Activated CD4-positive, alpha-beta T cell treated with anti-CD3 and anti-CD28 coated beads, Interleukin-2, Interleukin-6, amounts not matched to agents 100 ng/mL and 50 ng/mL, durations not matched to agents 16 hours and 8 hours (primary cell): Measurements from ENCODE around the gene ARHGAP6.
A peak's percentile ranks its signal among the peaks of the same experiment; 100 is the strongest.
"Not testable (repeated sequence)": the region's sequence is repeated elsewhere in the genome, so short reads cannot be mapped to it uniquely, and the experiment has no call there.

Experiments
- DNase-seq: peaks from one replicate; pipeline ENCODE4 v3.0.0-alpha.2; 2020

Gene ARHGAP6

DNA sequence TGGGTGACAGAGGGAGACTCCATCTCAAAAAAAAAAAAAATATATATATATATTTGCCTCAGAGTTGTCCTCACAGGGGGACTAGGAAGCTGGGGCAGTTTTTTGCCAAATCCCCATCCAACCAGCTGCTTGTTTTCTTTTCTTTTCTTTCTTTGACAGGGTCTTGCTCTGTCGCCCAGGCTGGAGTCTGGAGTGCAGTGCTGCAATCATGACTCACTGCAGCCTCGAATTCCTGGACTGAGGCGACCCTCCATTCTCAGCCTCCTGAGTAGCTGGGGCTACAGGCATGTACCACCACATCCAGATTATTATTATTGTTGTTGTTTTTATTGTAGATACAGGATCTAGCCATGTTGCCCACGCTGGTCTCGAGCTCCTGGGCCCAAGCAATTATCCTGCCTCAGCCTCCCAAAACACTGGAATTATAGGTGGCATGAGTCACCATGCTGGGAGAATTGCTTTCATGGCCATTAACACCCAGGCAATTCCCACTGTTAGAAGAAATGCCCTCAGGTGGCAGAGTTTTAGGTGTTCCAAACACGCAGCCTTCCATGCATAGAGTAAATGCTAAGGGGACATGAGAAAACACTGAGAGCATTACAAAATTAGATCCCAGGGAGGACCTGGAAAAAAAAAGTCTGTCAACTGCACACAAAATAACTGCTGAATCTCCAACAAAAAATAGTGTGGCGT lies 98.0 kb downstream of the ARHGAP6 start:
- no peak for DNase-seq

DNA sequence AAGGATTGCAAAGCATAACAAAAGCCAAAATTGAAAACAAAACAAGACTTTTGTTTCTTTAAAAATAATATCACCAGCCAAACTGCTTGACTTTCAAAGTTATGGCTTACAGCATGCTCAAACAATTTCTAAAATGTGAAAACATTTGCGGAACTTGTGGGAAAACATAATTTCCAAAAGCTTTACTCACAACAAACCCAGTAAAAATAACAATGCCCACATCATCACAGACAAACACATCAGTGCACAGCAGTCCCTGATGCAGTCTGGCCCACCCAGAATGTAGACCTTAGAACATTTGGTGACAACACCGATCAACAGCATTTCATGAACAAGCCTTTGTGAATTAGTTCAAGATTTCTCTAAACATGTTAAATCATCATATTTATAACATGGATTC lies 98.9 kb downstream of the ARHGAP6 start:
- DNase-seq = no peak

DNA sequence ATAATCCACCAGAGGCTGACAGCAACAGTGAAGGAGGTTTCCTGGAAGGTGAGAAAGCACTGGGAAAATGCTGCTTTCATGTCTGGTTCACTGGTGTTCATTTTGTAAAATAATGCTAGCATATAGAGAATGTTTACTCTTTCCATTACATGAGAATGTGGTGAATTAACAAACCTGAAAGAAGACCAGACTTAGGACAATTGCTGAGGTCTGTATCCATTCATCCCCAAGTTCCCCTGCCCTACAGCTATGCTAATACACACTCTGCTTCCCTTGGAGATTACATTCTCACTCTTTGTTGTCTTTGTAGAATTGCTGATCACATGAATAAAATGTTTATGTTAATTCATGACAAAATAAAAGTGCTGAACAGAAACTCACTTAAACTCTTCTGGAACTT lies 99.5 kb downstream of the ARHGAP6 start:
- DNase-seq = no peak

DNA sequence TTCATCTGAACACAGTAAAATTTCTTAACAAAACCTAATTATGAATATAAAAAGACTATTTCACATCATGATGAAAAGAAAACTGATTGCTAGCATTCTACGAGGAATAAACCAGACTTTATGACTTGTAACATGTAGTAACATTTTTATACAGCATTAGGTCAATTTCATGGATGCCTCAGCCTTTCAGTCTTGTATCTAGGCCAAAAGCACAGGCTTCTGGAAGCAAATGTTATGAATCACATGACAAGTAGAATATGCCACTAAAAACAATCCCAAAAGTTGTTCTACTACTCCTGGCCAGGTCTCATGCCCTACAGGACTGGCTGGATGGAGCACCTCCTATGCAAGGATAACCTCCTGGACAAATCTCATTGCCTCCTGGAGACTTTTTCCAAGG lies 101.2 kb downstream of the ARHGAP6 start:
- no peak for DNase-seq

DNA sequence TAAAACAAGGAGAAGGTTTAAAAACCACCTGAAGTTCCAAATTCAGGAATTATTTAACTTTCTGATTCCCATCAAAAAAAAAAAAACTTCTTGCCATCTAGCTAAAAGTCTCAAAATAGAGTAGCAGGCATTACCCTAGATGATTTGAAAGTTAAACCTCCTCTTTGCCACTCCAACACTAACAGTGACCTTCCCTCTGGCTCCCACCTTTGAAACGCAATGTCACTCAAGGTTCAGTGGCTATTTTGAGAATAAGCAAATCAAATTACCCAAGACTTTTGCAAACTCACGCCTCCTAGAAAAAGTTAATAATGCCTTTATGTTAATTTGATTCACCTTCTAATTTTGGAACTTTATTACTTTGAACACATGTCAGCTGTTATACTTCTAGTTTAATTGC lies 103.2 kb downstream of the ARHGAP6 start:
- no peak for DNase-seq

DNA sequence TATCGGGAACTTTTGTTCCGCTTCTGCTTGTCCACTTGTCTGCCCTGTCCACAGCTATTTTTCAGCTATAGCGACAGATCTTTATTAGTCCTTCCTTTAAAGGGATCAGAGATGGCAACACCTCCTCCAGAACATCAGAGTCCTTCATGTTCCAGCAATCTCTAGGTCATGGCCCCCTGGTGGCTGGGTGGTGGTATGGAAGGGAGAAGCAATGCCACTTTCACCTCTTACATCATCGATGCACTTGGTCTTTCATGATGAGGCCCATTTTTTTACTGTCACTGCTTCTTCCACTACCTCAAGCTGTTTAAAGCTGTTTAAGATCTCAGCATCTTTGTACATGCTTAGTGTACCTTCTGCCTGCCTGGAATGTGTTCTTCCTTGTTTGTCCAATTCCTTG lies 106.7 kb downstream of the ARHGAP6 start:
- peak; percentile 61 for DNase-seq

DNA sequence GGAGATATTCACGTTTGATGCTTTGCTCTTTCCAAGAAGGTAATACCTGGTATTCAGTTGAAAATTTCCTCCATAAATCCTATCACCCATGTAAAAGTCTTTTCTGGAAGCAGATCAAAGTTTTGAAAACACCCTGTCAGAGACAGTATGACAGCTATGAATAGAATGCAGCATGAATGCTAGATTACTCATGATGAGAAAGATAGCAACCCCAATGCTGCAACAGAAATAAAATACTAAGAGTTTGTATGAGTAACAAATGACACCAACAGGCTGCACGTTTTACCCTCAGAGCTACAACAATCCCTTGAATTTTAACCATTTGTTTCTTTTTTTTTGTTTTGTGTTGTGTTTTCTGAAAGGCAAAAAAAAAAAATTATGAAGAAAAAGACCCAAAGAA lies 108.6 kb downstream of the ARHGAP6 start:
- DNase-seq = no peak

DNA sequence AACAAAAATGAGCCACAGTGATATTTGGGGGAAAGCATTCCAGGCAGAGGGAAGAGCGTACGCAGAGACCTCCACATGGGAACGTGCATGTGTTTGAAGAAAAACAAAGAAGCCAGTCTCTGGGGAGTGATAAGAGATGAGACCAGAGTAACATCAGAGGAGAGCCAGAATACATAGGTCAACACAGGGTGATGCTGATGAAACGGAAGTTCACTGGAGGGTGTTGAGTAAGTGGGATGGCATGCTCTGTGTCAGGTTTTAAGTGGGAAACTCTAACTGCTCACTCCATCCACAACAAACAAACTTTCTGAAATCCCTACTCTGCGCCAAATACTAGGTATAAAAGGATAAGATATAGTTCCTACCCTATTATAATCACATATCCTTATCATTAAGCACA lies 110.0 kb downstream of the ARHGAP6 start:
- no peak for DNase-seq

DNA sequence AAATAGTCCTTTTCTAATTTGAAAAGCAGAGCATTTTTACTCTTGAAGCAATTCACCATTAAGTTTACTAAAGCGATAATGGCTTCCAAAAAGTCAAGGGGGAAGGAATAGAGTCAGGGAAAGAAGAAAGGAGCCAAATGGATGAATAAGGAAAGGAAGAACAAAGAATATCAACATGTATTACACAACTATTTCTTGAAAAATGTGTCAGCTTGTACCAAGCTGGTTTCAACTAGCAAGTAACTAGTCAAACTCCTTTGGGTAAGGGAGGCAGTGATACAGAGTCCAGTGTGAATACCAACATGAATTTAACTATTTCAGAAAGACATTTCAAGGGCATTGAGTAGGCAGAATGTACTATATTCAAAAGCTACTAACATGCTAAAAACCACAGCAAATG lies 112.1 kb downstream of the ARHGAP6 start:
- no peak for DNase-seq

DNA sequence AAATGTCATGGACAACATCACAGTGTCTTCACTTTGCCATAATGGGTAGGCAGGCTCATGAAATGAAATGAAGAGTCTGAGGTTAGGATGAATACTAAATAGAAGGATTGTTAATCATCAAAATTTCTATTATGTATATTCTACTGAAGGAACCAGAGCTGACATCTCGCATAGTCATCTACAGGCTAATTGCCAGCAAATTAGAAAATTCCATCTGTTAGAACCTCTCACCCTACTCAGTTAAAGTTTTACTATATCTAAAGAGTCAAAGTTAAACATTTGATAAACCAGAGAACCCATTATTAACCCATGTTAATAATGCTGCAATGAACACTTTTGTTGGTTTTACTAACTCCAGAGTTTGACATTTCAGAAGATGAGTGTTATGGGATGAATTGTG lies 114.6 kb downstream of the ARHGAP6 start:
- DNase-seq = no peak

DNA sequence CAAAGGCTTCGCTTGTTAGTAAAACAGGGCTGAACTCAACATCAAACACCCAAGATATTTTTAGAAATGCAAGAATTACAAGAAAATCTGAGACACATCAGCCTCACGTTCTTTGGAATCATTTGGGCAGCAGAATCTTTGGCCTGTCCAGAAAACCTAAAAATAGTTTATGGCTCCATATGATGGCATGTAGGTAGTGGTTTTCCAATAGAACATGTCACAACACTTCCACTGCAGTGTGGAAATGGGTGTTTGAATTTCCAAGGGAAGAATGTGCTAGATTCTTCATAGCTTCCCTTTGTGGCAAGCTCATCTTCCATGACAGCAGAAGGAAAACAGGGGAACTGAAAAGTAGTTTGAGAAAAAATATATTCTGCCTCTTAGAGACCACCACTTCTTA lies 118.8 kb downstream of the ARHGAP6 start:
- no peak for DNase-seq

DNA sequence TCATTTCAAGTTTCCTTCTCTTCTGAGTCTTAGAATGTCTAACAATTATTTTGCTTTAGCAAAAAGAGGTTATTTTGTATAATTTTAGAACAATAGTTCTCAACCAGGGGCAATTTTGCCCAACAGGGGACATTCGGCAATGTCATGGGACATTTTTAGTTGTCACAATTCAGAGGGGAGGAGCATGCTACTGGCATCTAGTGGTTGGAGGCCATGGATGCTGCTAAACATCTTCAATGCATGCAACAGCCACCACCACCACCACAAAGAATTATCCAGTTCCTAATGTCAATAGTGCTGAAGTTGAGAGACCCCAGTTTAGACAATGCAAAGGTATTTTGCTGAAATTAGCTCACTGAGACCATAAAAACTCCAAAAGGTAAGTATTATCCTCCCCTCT lies 122.5 kb downstream of the ARHGAP6 start:
- DNase-seq = no peak

DNA sequence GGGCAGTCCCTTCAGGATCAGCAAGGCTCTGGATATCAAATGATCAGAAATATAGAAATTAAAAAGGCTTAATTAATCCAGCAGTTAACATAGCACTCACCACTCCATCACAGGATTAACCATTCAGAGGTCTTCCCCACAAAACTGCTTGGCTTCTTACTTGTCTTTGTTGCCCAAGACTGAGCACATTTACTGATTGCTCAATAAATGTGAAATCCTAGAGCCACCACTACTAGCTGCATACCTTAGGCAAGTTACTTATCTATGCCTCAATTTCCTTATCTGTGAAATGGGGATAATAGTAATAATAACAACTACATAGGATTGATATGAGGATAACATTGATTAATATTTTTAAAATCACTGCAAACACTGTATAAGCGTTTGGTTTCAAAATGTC lies 124.2 kb downstream of the ARHGAP6 start:
- DNase-seq = no peak

DNA sequence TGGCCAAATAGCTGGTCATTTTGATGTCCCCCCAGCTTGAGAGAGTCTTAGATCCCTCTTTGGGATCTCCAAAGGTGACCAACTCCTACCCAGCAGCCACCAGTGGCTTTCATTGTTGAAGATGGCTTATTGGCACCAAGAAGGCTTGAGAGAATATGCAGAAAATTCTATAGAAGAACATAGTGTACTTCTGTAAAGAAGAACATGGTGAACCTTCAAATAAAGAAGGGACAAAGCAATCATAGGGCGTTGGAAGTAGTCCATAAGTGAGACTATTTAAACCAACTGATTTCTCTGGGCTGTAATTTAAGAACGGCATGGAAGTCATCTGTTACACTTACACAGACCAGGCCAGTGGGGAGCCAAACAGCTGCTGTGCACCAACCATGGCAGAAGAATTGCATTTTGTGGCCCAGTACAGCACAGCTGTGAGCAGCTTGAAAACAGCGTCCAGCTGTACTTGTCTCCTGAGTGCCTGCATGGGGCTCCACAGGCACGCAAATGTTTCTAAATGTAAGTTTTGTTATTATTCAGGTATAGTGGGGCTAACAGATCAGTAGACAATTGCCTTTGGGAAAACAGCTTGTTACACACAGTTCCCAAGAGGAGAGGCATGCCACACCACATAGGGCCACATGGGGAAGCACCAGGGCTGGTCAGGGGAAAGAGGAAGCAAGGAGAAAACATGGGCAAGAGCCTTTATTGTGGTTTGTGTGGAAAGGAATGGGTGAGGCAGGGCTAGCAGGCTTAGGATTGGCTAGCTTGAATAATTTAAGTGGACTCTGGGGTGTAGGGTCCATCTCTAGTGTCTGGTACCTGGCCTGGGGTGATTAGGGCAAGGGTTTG lies 125.0 kb downstream of the ARHGAP6 start:
- no peak for DNase-seq

DNA sequence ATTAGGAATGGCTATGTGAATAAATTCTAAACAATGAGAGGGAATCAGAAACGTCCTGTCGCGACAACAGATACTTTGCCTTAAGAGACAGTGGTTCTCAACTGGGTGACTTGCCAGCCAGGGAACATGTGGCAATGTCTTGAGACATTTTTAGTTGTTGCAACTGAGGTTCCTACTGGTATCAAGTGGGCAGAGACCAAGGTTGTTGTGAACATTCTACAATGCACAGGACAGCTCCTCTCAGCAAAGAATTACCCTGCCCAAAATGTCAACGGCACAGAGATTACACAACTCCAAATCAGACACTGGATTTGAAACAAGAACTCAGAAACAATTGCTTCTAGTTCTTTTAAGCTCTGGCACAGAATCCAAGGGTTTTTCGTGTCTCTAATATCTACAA lies 128.6 kb downstream of the ARHGAP6 start:
- no peak for DNase-seq

DNA sequence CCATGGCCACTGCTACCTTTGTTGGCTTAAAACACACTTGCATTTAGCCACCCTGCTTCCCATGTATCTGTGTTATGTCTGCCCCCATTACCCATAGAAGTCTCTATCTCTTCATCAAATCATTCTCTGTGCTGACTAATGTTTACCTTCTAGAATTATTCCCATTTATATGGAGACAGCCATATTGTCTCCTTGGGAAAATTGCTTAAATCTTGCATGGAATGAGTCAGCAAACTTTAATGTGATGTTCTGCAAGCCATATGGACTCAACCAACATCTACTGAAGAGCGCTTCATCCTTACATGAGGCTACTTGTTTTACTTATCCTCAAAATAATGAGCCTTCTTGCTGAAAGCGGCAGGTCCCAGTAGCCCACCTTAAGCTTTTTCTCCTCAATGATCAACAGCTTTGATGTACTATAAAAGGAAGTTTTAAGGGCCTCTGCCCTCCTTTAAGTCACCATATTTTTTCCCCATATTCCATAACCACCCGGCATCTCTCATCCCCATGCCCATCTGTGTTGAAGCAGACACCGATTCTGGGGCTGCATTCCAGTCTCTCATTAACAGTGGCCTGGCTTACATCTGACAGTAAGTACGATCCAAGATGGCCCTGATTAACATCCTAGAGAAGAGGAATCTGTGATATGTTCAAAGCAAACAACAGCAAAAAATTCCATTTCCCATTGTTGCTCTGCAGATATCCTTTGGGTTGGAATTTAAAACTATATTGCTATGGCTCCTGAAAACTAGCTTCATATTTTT lies 130.4 kb downstream of the ARHGAP6 start:
- DNase-seq = no peak

DNA sequence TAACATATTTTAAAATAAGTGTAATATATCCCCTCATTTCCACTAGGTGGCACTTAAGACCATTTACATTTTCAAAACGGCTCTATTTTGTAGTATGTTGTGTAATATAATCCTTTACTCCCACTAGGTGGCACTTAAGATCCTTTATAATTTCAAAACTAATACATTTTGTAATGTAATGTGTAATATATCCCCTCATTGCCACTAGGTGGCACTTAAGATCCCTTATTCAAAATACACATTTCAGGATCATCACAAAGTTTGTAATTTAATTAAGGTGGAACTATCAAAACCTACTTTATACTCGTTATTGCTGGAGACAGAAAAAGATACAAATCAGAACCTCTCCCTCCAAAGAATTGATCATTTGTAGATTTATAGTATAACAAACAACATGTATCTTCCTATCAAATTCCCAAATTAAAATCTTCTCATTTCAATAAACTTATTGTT lies 132.5 kb downstream of the ARHGAP6 start:
- peak; percentile 74 for DNase-seq

DNA sequence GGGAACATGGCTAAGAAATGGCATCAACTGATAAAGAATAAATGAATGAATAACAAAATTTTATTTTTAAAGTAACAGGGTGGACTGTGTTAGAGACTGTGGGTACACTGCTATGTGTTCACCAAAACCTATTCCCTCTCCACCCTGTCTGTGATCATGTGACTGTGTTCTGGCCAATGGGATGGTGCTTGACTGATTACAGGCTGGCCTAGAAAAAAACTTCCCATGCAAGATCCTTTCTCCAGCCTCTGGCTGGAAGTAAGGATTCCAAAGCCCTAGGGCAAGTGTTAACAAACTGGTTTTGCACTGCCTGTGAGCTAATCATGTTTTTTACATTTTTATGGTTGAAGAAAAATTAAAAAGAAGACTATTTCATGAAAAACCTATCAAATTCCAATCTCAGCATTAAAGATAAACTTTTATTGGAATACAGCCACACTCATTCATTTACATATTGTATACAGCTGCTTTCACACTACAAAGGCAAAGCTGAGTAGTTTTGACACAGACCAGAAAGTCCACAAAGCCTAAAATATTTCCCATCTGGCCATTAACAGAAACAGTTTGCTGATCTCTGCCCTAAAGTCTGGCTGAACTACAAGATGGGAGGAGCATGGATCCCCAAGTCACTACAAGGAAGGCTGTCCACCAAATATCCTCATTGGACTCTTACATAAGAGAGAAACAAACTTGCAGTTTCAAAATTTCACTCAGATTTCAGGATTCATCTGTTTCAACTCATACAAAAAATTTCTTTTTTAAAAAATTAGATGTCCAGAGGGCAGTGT lies 133.2 kb downstream of the ARHGAP6 start:
- DNase-seq = no peak

DNA sequence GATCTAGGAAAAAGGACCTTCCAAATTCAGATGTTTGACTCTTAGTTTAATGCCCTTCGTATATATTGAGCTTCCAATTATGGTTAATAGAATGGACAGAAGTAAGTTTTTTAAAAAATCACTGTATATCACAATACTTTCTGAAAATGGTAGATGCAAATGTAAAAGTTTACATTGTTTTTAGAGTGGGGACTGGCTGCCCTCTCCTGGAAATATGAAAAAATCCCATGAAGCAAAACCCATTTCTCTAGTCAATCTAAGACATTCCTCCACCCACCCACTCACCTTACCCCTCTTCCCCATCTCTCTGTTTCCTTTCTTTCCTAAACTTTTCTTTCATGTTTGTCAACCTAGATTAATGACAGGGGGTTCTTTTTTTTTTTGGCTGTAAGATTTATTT lies 134.5 kb downstream of the ARHGAP6 start:
- no peak for DNase-seq

DNA sequence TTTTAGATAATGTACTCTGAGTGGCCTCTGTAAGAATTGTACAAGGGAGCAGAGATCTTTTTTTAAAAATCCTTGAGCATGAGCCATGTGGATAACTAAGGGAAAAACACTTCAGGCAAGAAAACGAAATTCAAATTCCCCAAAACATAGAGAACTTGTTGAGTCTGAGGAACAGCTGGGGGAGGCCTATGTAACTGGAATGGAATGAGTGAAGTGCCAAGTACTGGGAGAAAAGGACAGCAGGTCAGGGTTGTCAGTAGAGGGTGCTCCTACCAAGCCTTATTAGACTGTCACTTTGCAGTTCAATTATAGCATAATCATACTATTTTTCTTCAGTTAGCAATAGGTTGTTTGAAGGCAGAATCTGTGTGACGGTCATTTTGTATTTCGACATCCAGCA lies 135.1 kb downstream of the ARHGAP6 start:
- DNase-seq = no peak

DNA sequence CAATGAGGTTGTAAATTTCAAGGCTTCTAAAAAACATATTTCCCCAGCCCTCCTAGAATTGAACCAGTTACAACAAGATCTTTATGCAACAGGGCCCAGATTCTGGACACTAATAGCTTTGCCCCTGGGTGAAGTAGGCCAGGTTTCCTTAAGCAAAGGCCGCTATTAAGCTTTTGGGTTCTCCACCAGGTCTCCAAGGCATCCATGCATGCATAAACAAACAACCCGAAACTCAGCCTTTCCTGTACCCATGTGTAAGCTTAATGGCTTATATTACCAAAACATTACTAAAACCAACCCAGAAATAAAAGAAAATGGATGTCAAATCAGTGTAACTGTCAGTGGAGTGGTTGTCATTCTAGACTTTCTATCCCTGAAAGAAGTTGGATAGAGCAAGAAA lies 137.1 kb downstream of the ARHGAP6 start:
- DNase-seq = no peak

DNA sequence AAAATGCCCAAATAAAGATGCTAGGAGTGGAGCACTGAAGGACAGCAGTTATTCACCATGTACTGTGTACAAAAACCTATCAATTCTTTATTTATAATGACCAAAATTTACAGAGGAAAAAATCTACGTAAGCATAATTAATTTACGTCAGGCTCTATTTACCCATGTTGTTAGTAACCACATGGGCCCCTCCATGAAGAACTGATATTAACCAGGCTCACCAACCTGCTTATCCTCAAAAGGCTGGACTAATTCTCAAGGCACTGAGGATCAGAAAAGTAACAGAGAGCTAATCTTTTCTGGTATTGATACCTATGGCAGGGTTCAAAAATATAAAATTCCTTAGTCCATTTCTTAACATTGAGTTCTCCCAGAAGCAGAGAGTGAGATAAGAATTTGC lies 140.0 kb downstream of the ARHGAP6 start:
- no peak for DNase-seq

DNA sequence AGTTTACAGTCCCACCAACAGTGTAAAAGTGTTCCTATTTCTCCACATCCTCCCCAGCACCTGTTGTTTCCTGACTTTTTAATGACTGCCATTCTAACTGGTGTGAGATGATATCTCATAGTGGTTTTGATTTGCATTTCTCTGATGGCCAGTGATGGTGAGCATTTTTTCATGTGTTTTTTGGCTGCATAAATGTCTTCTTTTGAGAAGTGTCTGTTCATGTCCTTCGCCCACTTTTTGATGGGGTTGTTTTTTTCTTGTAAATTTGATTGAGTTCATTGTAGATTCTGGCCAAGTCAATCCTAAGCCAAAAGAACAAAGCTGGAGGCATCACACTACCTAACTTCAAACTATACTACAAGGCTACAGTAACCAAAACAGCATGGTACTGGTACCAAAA lies 146.5 kb downstream of the ARHGAP6 start:
- DNase-seq = not testable (repeated sequence)
